GM19397 (cell line): ENCODE data around the gene KCNH1.

Experiments
- ATAC-seq: cut with Tn5 transposase; IDR thresholded peaks from one replicate; pipeline ENCODE4 v1.9.1; 2021; ENCODE audit warnings: mild to moderate bottlenecking, moderate library complexity; ENCODE audit not compliant: unreplicated experiment

KCNH1 gene

GRCh38 chr1:210932104-210932503, 201.8 kb downstream of the KCNH1 start:
- ATAC-seq: no peak

GRCh38 chr1:210922666-210923065, 211.3 kb downstream of the KCNH1 start:
- ATAC-seq: no peak

GRCh38 chr1:210920716-210921694, 212.9 kb downstream of the KCNH1 start:
- ATAC-seq: no peak

GRCh38 chr1:210920258-210920657, 213.7 kb downstream of the KCNH1 start:
- no peak for ATAC-seq

GRCh38 chr1:210918893-210919292, 215.1 kb downstream of the KCNH1 start:
- no peak for ATAC-seq

- no peak for ATAC-seq
These were observed 216.3 kb downstream of the KCNH1 start for GRCh38 chr1:210917560-210918169.

GRCh38 chr1:210916548-210916947, 217.4 kb downstream of the KCNH1 start:
- ATAC-seq: no peak

- no peak for ATAC-seq
These were observed 217.9 kb downstream of the KCNH1 start for GRCh38 chr1:210915890-210916507.

- no peak for ATAC-seq
These were observed 221.2 kb downstream of the KCNH1 start for GRCh38 chr1:210912752-210913151.

- no peak for ATAC-seq
These were observed 223.8 kb downstream of the KCNH1 start for GRCh38 chr1:210910020-210910575.

- ATAC-seq: no peak
These were observed 225.2 kb downstream of the KCNH1 start for GRCh38 chr1:210908791-210909190.

- no peak for ATAC-seq
These were observed 225.7 kb downstream of the KCNH1 start for GRCh38 chr1:210908257-210908656.

GRCh38 chr1:210907251-210907805, 226.6 kb downstream of the KCNH1 start:
- no peak for ATAC-seq

GRCh38 chr1:210905944-210906453, 227.9 kb downstream of the KCNH1 start:
- no peak for ATAC-seq

GRCh38 chr1:210905365-210905904, 228.5 kb downstream of the KCNH1 start:
- no peak for ATAC-seq

GRCh38 chr1:210901981-210902770, 231.8 kb downstream of the KCNH1 start:
- ATAC-seq: no peak

GRCh38 chr1:210900820-210901219, 233.1 kb downstream of the KCNH1 start:
- ATAC-seq: no peak

GRCh38 chr1:210900079-210900478, 233.9 kb downstream of the KCNH1 start:
- no peak for ATAC-seq

- ATAC-seq: no peak
These were observed 234.3 kb downstream of the KCNH1 start for GRCh38 chr1:210899676-210900075.

GRCh38 chr1:210898473-210898872, 235.5 kb downstream of the KCNH1 start:
- no peak for ATAC-seq
